C4-2B (cell line): ENCODE measurements around the gene SEMA6A.

ENCODE experiments used
- H3K27ac ChIP-seq: fragments of 450-650 bp; 2 replicates; pipeline ENCODE4 v1.5.1; 2017
- CTCF ChIP-seq: fragments of 450-650 bp; conservative IDR thresholded peaks from 2 replicates; pipeline ENCODE4 v1.5.1; 2017; ENCODE audit warnings: mild to moderate bottlenecking
- ZFX ChIP-seq: fragments of 450-650 bp; IDR thresholded peaks from 2 replicates; pipeline ENCODE4 v1.6.1; 2017

SEMA6A gene

GRCh38 chr5:116559673-116560164 lies 14.9 kb downstream of the SEMA6A start:
- TF ChIP-seq CTCF (no peak), ZFX (no peak)
- H3K27ac ChIP-seq, result no peak overlapping the region

- TF ChIP-seq CTCF, result no peak
- TF ChIP-seq ZFX, result no peak
- no peak overlapping the region for H3K27ac ChIP-seq
Observed at GRCh38 chr5:116559239-116559638, 15.4 kb downstream of the SEMA6A start.

- TF ChIP-seq ZFX, result no peak
- peak; percentile 89 for TF ChIP-seq CTCF
- H3K27ac ChIP-seq, result no peak overlapping the region
Observed at GRCh38 chr5:116557669-116558271, 16.9 kb downstream of the SEMA6A start.

GRCh38 chr5:116554764-116555163 lies 19.9 kb downstream of the SEMA6A start:
- H3K27ac ChIP-seq, result no peak overlapping the region
- no peak for TF ChIP-seq CTCF
- TF ChIP-seq ZFX, result no peak

- no peak overlapping the region for H3K27ac ChIP-seq
- no peak for TF ChIP-seq CTCF
Observed at GRCh38 chr5:116553366-116553765, 21.3 kb downstream of the SEMA6A start.

- TF ChIP-seq ZFX, result no peak
- no peak for TF ChIP-seq CTCF
- no peak overlapping the region for H3K27ac ChIP-seq
Observed at GRCh38 chr5:116550082-116550481, 24.5 kb downstream of the SEMA6A start.

GRCh38 chr5:116546743-116547124 lies 27.9 kb downstream of the SEMA6A start:
- no peak overlapping the region for H3K27ac ChIP-seq
- no peak for TF ChIP-seq ZFX
- no peak for TF ChIP-seq CTCF
